NCI-H2227 treated with DMSO at 0.1 percent for 48 hours (cell line): ENCODE data around the gene CMTM6.
"Not testable (repeated sequence)": the region's sequence is repeated elsewhere in the genome, so short reads cannot be mapped to it uniquely, and the experiment has no call there.

Experiments
- DNase-seq: peaks from one replicate; lab custom pipeline; 2025; lab: John Stamatoyannopoulos, UW

CMTM6 gene

GRCh38 chr3:32447865-32448400 is 54.7 kb downstream of the CMTM6 start:
- DNase-seq = no peak

GRCh38 chr3:32443478-32443877 is 59.2 kb downstream of the CMTM6 start:
- DNase-seq = no peak

- no peak for DNase-seq
Observed at GRCh38 chr3:32442766-32443165, 59.9 kb downstream of the CMTM6 start.

DNA sequence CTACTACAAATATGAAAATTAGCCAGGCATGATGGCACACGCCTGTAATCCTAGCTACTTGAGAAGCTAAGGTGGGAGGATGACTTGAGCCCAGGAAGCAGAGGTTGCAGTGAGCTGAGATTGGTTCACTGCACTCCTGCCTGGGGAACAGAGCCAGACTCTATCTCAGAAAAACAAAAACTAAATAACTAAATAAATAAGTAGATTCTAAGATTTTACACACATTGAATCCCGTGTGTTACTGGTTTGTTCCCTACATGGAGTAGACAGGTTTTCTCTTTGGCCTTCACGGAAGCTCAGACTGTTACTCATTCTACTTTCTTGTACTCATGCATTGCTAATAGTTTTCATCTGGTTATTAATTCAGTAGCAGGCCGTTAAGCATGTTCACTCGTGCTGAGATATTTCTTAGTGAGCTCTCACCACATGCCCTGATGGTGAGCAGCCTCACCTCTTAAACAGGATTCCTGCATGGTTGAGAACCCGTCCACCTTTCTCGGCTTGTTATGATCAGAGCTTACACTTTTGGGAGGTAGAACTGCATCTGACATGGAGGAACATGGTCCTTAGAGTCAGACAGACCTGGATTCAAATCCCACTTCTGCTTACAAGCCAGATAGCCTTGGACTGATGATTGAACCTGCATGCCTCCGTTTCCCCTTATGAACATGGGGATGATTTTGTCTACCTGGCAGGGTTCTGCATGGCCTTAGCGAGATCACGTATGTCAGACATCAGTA is 61.9 kb downstream of the CMTM6 start:
- DNase-seq = no peak

- not testable (repeated sequence) for DNase-seq
Observed at GRCh38 chr3:32439421-32439820, 63.2 kb downstream of the CMTM6 start.

- no peak for DNase-seq
Observed at GRCh38 chr3:32438596-32439344, 63.9 kb downstream of the CMTM6 start.

DNA sequence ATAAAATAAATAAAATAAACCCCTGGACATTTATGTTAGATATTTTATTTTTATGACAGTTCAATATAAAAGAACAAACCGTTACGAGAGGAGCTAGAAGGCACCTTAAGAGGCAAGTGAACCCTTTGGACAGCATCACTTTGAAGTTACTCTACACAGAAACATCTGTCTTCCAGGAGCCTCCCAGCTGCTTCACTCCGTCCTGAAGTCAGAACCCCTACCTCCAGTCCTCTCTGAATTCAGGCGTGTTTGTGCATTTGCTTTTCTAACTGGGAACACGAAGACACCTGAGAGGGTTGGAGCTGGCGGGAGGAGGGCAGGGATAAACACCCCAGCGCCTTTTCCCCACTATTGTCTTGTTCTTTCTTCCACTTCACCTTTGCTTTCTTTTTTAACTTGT is 64.8 kb downstream of the CMTM6 start:
- DNase-seq = no peak

DNA sequence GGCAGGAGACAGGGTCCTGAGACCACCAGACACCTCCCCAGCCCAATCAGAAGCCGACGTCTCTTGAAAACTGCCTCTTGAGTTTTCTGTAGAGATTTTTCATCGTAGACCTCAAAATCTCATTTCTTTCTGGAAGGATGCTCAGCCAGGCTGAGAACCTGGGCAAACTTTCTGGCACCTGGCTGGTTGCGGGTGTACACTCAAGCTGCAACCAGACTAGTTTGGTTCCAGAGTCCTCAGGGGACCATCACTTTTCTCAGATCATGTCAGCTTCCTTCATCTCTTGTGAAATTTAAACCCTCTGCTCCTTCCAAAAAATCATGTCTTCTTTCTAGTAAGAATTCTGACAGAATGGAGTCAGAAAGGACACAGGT is 65.8 kb downstream of the CMTM6 start:
- no peak for DNase-seq

DNA sequence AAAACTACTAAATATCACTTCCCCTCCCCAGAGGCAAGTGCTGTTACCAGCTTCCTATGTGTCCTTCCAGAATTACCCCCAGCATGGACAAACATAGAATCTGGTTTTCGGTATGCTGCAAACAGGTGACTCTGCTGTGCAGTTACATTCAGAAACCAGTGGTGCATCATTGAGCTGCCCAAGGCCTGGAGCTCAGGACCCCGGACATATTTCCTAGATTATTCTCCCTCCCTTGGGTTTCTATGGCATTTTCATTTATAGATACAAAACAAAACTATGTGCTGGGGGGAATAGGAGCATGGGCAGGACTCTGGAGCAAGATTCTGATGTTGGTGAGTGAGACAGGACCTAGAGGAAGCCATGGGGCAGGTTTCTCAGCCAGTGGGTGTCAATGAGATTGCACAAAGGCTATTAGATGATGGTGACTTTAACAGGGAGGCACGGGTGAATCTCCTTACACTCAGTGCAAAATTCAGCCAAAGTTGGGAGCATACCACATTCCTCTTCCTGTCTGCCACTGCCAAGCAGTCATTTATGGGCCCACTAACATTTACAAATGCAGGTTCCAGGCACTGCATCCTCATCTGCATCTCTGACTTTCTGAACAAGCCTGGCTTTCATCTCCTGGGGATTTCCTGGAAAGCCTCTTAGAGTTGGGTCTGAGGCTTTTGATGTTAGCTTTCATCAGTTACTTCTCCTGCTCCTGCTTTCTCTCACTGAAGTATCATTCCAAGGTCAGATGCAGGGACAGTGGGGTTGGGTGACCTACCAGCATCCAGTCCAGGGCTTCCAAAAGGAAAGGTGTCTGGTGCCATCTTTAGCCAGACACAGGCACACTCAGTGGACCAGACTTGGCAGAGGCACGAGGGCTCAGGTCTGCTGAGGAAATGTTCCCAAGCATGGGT is 66.5 kb downstream of the CMTM6 start:
- no peak for DNase-seq

- DNase-seq = no peak
Observed at GRCh38 chr3:32434206-32434605, 68.4 kb downstream of the CMTM6 start.

DNA sequence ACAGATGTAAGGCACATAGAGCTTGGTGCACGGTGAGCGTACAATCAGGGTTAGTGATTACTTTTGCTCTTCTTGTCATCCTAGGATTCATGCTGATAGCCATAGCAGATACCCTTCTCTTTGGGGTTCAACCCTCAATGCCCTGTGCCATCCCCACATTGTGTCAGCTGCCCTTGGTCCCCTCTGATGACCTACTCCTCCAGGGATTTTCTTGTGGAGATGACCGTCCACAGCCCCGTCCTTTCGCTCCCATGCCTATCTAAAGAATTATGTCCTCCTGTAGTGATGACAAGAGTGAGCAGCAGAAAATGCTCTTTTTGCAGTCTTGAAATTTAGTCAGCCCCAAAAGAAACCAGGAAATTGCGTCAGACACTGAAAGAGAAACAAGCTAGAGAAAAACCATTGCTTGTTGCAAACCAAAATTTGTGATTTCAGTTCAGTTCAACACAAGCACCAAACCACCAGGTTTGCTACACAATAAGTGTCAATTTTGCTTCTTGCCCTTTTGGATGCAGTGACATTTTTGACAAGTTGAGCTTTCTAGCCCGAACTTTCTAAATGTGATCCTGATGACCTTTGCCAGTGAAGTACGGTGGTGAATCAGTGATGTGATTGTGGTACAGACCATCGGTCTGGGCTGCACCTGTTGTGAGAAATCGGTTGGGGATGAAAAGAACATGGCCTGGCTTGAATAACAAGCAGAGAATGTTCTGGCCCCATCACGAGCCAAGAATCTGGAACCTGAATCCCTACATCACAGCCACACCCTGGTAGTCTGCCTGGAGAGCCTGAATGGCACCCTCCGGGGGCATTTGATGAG is 69.7 kb downstream of the CMTM6 start:
- no peak for DNase-seq

DNA sequence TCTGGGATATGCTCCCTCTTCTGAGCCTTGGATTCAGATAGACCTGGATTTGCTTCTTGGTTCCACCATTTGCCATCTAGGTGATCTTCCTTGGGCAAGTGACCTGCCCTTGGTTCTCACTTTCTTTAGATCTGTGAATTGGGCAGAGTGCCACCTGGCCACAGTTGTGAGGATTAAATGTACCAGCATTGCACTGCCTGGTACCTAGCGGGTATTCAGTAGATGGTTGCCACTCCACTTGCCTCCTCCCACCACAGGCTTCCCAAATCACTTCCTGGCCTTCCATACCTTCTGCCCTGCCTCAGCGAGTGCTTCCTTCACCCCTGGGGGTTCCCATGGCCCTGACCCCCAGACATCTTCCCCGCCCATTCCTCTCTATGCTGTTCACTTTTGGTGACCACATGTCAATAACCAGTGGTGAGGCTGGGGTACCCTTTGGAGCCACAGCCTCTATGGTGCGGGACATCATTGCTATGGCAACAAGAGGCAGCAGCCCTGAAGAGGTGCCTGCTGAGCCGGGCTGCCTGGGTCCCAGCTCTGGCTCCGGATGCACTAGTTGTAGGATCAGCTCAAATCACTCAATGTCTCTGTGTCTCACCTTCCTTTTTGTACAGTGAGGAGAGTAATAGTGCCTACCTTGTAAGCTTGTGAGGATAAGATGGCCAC is 70.5 kb downstream of the CMTM6 start:
- DNase-seq = no peak

GRCh38 chr3:32431481-32431880 is 71.2 kb downstream of the CMTM6 start:
- no peak for DNase-seq
